GDM1 (cell line): Measurements from ENCODE around the gene ARID1B.

ENCODE experiments used
- DNase-seq: peaks from one replicate; lab custom pipeline; 2025; lab: John Stamatoyannopoulos, UW

The ARID1B gene

DNA sequence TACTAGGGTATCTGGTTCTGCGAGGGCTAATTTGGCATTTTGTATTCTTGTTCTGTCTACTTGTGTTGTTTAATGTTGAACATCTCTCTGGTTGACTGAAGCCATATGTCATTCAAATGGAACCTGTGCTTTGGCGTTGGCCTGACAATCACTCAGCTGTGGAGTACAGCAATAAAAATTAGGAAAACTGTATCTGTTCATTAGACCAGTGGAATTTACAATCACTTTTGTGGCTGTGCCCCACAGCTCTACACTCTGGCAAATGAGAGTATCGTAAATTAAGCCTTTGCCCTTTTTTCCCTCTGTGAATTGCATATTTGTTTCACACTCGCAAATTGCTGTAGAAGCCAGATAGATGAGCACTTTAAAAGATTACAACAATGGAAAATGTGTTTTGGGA lies 102.0 kb downstream of the ARID1B start:
- no peak for DNase-seq

DNA sequence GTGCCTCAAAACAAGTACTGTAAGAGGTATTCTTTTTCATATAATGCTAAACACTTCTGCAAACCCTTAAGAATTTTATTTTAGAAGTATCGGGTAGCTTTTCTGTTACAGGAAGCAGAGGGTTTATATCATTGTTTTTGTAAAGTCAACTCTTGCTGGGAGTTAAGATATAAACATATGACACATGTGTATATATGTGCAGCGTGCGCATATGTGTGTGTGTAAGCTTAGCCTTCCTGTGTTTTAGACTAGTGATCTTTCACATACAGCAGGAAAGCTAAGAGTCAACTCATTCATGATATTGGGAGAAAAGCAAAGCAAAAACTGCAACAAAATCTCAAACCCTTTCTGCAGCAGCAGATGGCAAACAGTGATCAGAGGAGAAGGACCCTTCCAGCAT lies 102.4 kb downstream of the ARID1B start:
- no peak for DNase-seq

DNA sequence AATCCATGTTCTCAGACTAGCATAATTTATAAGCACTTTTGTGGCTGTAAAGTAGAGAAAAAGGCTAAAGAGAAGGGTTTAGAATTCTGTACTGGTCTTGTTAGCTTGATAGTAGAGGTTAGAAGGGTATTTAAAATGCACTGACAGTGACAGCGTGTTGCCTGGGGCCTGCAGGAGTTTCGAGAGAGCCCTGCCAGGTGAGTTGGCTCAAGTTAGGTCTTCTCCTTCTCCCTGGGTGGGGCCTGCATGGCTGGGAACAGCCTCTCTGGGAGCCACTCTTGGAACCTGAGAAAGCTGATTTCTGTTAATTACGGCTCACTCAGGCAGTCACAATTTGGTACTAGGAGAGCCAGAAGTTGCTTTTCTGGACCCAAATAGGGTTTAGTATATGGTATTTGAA lies 103.7 kb downstream of the ARID1B start:
- DNase-seq, result no peak

DNA sequence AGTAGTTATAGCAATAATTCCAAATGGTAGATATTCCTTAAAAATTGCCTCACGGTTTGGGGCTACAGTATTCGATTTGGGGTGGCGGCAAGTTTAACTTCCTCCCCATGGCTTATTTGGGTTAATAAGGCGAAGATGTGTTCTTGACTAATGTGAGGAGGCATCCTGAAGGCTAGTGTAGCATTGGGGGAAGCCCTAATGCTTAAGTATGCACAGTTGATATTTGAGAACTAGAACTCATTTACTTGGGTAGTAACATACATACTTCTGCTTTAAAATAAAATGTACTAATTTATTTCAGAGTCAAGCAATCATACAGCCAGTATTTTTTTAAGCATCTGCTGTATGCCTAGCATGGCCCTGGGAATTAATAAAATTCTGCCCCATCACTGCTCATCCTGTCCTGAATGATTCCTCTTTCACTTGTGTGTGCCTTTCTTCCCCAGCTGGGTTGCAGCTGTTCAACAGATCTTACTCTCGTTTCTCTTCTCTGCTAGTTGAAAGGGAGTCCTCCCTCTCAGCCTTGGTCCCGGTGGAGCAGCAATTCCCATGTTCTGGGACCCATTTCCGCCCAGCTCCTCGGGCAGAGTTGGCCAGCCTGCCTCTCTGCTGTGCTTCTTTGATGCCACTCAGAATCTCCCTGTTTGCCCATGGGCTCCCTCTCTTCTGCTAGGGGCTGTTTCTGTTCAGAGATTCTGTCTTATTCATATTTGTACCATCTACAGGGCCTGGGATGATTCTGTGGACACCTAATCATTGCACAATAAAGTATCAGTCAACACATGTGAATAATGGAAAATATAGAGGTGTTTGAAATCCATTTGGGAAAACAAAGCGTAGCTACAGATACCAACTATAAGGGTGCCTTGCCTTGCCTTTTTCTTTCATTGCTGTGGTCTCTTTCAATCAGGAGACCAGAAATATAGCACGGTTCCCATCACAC lies 104.8 kb downstream of the ARID1B start:
- DNase-seq, result no peak

DNA sequence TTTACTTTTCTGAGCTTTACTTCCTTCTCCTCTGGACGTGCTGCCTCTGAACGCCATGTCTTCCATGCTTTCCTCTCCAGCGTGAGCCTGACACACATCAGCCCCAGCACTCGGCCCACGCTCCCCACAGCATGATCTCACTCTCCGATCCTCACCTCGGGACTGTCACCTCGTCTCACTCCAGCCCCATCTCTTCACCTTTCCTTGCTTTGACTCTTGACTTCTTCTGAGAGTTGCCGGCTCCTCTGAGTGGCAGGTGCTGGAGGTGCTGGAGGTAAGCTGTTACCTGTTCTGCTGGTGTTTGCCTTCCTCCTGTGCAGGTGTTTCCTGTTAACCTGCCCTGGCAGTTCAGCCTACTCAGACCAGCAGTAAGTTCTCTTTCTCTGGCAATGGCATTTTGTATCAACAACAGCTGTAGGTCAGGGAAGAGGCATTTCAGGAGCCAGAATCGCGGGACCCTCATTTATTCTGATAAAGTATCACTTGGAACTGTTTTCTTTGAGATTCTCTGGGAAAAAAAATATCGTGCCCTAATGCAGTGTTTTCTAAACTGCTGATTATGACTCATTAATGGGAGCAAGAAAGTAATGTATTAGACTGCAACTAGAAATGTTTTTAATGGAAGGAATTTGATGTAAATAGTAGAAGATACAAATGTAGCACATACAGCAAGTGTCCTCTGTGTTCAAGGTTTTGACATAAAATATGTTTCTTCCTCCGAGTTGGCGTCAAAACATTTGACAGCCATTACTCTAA lies 106.5 kb downstream of the ARID1B start:
- no peak for DNase-seq

DNA sequence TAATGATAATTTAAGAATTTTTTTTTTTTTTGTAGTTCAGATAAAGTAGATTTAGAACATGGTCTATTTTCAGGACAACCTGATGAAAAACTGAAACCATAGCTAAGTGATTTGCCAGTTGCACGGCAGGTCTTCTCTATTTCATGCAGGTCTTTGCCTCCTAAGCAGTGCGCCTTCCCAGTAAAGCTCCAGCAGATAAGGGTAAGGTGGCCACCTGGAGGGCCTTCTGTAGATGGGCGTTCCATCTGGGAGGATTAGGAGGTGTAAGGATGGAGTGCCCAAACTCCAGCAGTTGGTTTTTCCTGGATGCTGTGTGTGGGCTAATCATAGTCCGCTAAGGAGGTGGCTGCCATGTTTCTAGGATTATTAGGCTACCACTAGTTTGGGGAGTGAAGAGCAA lies 107.1 kb downstream of the ARID1B start:
- no peak for DNase-seq

DNA sequence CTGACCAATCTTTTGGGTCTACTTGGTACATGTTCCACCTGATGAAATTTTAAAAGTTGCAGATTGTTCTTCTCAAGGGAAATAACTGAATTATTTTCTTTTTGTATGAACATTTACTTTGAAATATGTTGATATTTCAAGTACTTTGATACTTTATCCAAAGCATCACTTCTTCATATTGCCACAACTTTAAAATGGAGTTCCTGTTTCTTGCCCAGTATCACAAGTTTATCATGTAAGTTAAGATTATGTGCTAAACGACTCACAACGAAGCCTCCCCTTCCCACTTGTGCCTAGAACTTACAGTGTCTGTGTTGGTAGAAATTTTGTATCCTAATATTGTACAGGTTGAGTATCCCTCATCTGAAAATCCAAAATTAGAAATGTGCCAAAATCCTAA lies 108.4 kb downstream of the ARID1B start:
- no peak for DNase-seq

DNA sequence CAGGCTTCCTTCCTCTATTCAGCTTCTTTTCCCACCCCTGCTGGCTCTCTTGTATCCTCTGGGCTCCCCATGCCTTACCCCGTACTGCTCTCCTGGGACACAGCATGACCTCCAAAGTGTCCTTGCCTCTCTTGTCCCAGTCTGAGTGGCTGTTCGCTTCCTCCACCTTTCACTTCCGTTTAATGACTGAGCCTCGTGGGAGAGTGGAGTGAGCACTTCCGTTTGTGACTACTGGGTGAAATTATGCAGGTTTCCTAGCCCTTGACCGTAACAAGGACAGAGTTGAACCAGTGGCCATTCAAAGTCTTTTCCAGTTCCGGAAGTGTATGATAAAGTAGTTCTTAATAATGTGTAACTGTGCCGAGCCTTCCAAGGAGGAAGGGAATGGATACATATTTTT lies 109.2 kb downstream of the ARID1B start:
- no peak for DNase-seq

DNA sequence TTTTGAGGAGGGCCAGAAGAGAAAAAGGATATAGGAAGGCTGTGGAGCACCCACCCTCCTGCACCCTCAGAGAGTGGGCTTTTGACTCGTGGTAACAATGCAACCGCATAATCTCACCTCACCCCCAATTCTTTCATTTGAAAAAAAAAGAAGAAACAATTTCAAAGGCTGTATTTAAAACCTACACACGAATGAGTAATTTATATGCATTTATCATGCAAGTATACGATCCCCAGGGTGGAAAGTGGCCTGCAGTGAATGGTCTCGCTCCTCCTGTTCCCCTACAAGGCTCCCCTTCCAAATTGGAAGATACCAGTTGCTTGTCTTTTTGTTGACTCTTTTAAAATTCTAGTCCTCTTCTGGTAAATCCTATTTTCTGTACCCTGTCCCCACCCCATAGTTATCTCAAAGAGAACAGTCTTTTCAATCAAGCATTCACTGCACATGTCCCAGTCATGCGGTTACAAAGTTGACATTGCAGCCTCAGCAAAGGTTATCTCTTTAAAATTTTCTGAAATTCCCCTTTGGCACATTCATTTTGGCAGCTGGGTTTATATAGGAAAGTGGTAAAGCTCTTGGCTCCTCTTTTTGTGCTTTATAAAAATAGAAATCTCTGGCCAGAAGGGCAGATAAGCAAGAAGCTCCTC lies 110.6 kb downstream of the ARID1B start:
- DNase-seq, result no peak

DNA sequence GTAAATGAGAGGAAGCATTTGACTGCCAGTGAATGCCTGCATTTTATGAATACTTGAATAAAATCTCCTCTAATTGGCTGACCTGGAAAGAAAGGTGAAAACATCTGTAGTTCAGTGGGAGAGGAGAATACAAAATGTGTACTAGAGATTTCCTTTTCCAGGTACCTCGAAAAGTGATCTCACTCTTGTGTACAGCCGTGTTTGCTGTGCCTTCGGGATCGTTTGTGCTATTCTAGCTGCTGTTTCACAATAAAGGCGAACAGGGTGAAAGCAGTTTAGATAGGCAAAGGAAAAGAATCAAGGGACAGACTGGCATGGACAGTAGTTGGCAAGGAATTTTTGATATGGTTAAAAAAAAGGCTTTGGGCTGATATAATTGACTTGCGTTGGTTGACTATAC lies 112.3 kb downstream of the ARID1B start:
- no peak for DNase-seq

DNA sequence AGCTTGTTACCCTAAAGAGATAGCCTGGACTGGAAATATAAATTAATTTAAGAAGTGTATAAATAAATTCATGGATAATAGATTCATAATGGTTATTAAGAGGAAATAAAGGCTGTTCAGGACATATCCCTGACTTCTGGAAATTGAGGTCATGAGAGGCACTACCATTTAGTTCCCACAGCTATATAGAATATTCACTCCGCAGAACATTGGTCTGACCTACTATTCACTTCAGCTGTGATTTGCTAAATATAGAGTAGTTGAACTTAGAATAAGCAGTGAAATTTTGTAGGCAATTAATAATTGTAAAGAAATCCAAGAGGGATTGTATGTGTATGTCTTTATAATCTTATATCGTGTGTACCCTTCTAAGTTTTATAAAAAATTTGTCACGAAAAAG lies 112.8 kb downstream of the ARID1B start:
- no peak for DNase-seq

DNA sequence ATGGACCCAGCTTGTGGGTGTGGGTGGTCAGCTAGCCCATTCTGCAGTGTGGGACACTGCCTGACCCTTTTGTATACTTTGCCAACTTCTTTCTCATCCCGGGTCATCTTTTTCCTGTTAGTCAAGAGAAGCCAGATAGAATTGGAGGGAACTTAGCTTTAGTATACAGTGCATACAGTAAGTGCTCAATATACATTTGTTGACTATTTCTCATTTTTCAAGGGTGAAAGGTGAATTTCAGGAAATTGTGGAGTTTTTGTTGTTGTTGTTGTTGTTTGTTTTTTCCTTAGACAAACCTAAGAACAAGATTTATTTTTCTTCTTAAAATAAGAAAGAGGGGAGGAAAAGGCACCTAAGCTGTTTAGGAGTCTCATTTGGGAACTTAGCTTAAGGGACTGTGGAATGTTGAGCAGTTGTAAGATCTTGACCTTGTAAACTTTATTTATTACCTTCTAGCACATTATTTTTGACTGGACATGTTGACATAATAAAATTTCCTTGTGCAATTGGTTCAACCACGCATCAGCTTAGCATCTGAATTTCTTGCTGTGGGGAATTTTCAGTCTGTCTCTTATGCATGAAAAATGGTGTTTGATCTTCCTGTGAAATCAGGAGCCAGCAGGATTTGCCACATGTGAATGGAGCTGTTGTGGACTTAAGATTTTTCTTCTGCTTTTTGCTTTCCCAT lies 113.6 kb downstream of the ARID1B start:
- DNase-seq, result no peak

DNA sequence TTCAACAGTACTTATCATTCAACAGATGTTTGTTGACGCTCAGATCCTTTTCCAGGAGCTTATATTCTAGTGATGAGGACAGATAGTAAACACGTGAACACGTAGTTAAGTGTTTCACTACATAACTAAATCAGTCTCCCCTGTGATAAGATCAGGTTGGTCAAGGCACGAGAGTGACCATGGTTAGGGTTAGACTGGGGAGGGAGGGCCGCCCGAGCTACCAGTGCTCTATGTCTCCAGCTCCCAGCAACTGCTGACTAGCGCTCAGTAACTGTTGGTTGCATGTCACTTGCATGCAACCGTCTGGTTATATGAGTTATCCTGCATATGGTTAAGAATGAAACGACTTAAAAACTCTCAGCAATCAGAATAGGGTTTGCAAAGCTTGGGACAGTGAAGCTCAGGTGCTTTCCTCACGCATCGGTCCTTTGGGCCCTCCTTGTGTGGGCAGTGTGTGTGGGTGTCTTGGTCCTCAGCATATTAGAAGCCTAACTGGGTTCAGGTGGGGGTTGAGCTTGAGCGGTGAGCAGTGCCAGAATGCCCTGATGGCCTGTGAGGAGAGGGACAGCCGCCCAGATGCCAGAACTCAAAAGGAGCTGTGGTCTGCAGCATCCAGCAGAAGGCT lies 120.8 kb downstream of the ARID1B start:
- DNase-seq, result no peak

DNA sequence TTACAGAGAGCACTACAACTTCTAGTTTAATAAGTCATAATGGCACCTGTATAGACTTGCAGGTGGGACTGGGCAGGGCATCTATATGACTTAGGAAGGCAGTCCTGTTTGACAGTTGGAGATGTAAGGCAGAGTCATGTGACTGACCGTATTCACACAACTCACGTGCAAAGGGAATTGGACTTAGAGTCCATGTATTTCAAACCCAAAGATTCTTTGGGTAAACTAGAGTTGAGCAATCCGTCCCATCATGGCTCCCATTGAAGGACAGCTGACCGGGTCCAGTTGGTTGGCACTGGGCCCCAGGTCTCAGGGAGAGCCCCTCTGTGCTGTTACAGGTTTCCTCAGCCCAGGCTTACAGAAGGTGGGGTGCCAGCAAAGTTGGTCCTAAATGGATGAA lies 121.9 kb downstream of the ARID1B start:
- no peak for DNase-seq

DNA sequence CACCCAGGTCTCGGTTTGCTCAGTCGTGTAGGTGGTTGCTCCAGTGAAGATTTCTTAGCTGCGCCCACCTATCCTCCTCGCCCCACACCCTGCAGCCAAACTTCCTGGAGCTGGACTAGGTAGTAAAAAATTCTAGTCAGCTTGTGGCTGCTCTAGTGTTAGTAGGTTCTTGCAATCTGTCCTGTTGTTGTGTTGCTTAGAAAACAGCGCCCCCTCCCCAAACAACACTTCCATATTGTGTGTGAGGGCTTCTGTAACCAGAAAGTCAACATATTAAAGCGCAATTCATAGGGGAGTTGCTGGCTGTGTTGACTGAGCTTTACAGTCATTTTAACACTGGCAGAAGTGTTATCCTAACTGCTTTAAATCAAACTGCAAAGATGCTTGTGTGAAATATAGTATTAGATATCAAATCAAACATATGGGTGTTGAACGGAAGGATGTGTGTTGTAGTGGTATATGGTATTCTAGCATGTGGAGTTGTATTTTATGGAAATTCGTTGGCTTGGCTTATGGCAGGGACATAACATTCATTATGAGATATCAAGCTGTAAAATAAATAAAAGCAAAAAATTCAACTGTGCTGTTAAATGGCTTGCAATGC lies 122.5 kb downstream of the ARID1B start:
- DNase-seq, result no peak

DNA sequence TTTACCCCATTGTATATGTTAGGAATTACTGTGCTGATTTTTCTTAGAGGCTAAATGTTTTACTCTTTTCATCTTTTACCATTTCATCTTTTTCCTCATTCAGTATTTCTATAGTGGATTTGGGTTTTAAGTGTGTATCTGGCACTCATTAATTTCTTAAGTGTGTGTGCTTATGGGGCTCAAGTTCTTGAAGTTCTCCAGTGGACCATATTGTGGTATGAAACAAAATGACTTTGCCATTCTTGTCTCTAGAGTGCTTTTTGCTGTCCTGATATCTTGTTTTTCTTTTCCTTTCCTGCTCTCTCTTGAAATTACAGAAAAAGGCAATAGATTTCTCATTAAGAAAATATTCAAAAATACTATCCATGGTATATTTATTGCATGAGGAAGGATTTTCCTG lies 123.1 kb downstream of the ARID1B start:
- no peak for DNase-seq

DNA sequence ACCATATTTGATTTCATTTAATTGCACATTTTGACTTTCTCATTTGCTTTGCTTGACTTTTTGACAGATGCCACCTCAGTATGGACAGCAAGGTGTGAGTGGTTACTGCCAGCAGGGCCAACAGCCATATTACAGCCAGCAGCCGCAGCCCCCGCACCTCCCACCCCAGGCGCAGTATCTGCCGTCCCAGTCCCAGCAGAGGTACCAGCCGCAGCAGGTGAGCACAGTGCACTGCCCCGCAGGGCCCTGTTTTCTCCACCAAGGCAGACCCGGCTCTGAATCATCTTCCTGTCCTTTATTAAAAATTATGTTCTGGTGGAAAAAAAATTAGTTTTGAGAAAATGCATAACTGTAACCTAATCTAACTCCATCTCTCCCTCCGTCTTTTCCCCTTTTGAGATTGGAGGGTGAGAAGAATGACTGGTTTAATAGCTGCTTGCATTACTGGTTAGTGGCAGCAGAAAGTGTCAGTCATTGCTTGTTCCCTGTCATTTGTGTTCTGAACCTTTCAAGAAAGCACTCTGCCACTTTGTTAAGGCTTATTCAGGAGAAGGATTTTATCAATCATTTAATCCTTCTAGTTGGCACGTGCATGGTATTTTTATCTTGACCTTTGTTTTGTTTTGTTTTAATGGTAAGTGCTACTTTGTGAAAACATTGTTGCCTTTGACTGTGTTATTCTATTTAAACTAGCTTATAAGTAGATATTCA lies 124.3 kb downstream of the ARID1B start:
- no peak for DNase-seq

DNA sequence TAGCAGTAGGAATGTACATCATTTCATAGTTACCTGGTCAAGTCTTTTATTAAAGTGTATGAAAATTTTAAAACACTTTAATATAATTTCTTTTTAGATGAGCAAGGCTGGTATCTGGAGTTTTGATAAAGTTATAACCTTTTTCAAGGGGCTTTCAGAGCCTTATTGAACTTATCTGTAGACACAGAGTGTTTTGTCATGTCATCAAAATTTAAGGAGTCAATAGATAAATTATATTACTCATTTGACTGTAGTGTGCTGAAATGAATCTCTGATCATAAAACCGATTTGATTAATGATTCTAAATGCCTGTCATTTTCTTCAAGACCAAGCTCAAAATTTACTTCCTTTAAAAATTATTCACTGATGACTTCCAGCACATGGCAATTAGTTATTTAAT lies 125.6 kb downstream of the ARID1B start:
- no peak for DNase-seq

DNA sequence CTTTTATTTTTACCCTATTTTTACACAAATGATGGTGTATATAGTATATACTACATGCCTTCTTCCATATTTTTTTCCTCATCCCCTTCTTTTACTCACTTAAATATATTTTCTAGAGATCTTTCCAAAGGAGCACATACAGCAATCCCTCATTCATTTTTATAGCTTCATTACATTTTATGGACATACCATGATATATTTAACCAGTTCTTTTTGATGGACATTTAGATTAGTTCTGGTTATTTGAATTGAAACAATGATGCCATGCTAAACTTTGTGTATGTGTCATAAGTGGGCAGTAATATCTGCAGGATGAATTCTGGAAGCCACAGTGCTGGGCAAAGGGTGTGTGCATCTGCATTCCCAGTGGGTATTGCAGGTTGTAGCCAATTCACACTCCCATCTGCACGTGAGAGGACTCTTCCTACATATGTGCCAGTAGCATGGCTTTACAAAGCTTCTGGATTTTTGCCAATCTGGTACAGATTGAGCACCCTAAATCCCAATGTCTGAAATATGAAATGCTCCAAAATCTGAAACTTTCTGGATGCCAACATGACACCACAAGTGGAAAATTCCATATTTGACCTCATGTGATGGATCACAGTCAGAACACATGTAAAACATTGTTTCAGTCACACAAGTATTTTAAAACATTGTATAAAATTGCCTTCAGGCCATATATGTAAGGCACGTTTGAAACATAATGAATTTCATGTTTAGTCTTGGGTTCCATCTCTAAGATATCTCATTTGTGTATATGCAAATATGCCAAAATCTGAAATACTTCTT lies 127.2 kb downstream of the ARID1B start:
- DNase-seq, result no peak

DNA sequence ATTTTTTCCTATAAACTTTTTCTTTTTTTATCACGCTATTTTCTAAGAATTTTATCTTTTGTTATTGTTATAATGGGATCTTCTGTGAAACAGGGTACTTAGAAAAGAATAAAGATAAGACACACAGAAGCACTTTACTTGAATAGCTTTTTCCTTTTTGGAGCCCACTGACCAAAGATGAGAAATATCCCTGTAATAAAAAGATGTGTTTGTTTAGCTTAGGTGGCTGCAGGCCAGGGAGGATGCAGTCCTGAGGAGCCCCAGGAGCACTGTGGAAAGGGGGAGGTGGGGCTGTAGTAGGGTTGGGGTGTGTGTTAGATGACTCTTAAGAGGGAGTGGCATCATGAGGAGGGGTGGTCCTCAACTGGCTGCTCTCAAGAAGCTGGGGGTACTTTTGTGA lies 128.6 kb downstream of the ARID1B start:
- no peak for DNase-seq
